Peyer's patch (tissue), 4 donors: ENCODE data around the gene DCST1. TPM values are rescaled to one million over a fixed set of nuclear protein-coding genes. Genes with fewer than 3 reads are reported as not detected.
A peak's percentile ranks its signal among the peaks of the same experiment; 100 is the strongest.
"Not testable (repeated sequence)": the region's sequence is repeated elsewhere in the genome, so short reads cannot be mapped to it uniquely, and the experiment has no call there.

Experiments used
- DNase-seq, 3 donors: peaks; one replicate each; pipeline ENCODE4 v3.0.0-alpha.2; 2017 to 2019
- H3K27ac ChIP-seq, 4 donors: fragments of 200-600 bp; sonication (generic); one replicate each; pipeline ENCODE4 v1.5.1; 2016 to 2019
- H3K27me3 ChIP-seq, 2 donors: fragments of 200-600 bp; sonication (generic); one replicate each; pipeline ENCODE4 v1.5.1; 2019
- H3K36me3 ChIP-seq, 3 donors: fragments of 200-600 bp; sonication (generic); one replicate each; pipeline ENCODE4 v1.5.1; 2016 to 2019
- H3K4me1 ChIP-seq, 4 donors: fragments of 200-600 bp; sonication (generic); one replicate each; pipeline ENCODE4 v1.5.1; 2016 to 2019
- H3K4me3 ChIP-seq, 4 donors: fragments of 200-600 bp; sonication (generic); 1 replicate in 3 of 4; 2 replicates in 1 of 4; pipeline ENCODE4 v1.5.1; 2016 to 2019; ENCODE audit warnings: mild to moderate bottlenecking in 1 of 4
- H3K9me3 ChIP-seq, 4 donors: fragments of 200-600 bp; sonication (generic); one replicate each; pipeline ENCODE4 v1.5.1; 2016 to 2019; ENCODE audit warnings: mild to moderate bottlenecking in 1 of 4
- CTCF ChIP-seq, 6 experiments: fragments of 450-650 bp in 4 of 6; fragments of 200-600 bp in 2 of 6; sonication (generic) in 1 of 6; IDR thresholded peaks; one replicate each; pipeline ENCODE4 v1.5.1; 2017 to 2019; ENCODE audit warnings: antibody characterized with exemption in 6 of 6, mild to moderate bottlenecking in 3 of 6, moderate library complexity in 1 of 6
- POLR2A ChIP-seq, 2 donors: fragments of 450-650 bp; IDR thresholded peaks; one replicate each; pipeline ENCODE4 v1.5.1; 2017; ENCODE audit warnings: antibody characterized with exemption in 2 of 2, mild to moderate bottlenecking in 2 of 2, moderate library complexity in 2 of 2
- total RNA-seq, 4 donors: library from RNA; depleted of rRNA; stranded (reverse); fragments of >200 nt; gene quantifications; one replicate each; pipeline ENCODE4 v1.1.0, GENCODE V29; 2016

The DCST1 gene, protein sequence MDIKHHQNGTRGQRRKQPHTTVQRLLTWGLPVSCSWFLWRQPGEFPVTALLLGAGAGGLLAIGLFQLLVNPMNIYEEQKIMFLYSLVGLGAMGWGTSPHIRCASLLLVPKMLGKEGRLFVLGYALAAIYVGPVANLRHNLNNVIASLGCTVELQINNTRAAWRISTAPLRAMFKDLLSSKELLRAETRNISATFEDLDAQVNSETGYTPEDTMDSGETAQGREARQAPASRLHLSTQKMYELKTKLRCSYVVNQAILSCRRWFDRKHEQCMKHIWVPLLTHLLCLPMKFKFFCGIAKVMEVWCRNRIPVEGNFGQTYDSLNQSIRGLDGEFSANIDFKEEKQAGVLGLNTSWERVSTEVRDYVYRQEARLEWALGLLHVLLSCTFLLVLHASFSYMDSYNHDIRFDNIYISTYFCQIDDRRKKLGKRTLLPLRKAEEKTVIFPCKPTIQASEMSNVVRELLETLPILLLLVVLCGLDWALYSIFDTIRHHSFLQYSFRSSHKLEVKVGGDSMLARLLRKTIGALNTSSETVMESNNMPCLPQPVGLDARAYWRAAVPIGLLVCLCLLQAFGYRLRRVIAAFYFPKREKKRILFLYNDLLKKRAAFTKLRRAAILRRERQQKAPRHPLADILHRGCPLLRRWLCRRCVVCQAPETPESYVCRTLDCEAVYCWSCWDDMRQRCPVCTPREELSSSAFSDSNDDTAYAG
- total RNA-seq: 1 to 10 TPM in 1 of 4 donors, under 1 TPM in 1, not detected in 2; 0.88 to 2.7 TPM

DNA sequence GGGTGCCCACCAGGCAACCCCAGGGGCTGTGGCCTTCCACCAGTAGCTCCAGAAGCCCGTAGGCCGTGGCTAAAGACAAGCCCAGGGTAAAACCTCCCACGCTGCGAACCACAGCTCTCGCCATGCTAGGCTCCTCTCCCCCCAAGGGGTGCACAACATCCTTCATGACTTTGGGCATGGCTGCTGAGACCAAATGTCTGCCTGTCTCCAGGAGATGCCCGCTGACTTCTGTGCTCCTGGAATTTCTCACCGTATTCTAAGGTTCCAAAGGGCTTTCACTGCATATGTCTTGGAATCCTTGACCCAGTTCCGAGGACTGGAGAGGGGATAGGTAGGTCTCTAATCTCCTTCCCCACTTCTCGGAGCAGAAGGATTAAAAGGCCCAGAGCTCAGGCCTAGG is at the start of gene DCST1, which contains the start of gene DCST2:
Gene DCST1, plus strand, starts transcription at position 301 of the 400 bp plus-strand sequence. CDS start 213 bp downstream, outside the sequence.
Gene DCST2, minus strand, starts transcription at position 258 of the 400 bp plus-strand sequence. Its CDS starts 80 bp downstream, at position 178.
- TF ChIP-seq POLR2A (IDR thresholded peaks at IDR 0.05) (no peak), CTCF (IDR thresholded peaks at IDR 0.05) (no peak)
- peaks cover 0 to 9% (median 3%) of the 10 kb centered on the region in 4 donors for H3K4me1 ChIP-seq
- H3K9me3 ChIP-seq: no peaks in the 10 kb centered on the region
- H3K4me3 ChIP-seq: no peak within 1 kb of the TSS
- no peak for DNase-seq
- no peak within 1 kb of the TSS for H3K27ac ChIP-seq
- no peaks in the 10 kb centered on the region for H3K36me3 ChIP-seq
- H3K27me3 ChIP-seq: no peaks in the 10 kb centered on the region

- DNase-seq, H3K9me3 ChIP-seq, H3K4me3 ChIP-seq, H3K27me3 ChIP-seq, H3K27ac ChIP-seq: not testable (repeated sequence)
- peaks cover 0 to 32% (median 0%) of the 10 kb centered on the region in 3 donors for H3K36me3 ChIP-seq
- H3K4me1 ChIP-seq: peaks cover 0 to 36% (median 9%) of the 10 kb centered on the region in 4 donors
These were observed 46.9 kb upstream of the DCST1 start for GRCh38 chr1:154986736-154987135.

DNA sequence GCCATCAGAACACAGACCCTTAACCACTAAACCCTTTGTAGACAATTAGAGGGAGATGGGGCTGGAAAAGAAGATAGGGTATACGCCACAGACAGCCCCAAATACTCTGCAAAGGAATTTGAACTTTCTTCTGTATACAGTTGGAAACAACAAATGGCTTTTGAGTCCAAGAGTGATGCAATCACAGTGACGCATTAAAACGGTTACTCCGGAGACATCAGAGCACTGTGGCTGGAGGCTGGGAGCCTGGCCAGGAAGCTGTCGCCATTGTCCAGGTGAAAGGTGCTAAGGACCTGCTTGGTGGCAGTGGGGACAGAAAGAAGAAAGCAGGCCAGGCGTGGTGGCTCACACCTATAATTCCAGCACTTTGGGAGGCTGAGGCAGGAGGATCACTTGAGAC is 46.3 kb upstream of the DCST1 start:
- no peaks in the 10 kb centered on the region for H3K27me3 ChIP-seq
- no peak overlapping the region for H3K4me3 ChIP-seq
- TF ChIP-seq CTCF (IDR thresholded peaks at IDR 0.05) (no peak), POLR2A (IDR thresholded peaks at IDR 0.05) (no peak)
- H3K27ac ChIP-seq: no peak overlapping the region
- peaks cover 0 to 33% (median 0%) of the 10 kb centered on the region in 3 donors for H3K36me3 ChIP-seq
- peaks cover 0 to 32% (median 8%) of the 10 kb centered on the region in 4 donors for H3K4me1 ChIP-seq
- no peaks in the 10 kb centered on the region for H3K9me3 ChIP-seq
- no peak for DNase-seq

DNA sequence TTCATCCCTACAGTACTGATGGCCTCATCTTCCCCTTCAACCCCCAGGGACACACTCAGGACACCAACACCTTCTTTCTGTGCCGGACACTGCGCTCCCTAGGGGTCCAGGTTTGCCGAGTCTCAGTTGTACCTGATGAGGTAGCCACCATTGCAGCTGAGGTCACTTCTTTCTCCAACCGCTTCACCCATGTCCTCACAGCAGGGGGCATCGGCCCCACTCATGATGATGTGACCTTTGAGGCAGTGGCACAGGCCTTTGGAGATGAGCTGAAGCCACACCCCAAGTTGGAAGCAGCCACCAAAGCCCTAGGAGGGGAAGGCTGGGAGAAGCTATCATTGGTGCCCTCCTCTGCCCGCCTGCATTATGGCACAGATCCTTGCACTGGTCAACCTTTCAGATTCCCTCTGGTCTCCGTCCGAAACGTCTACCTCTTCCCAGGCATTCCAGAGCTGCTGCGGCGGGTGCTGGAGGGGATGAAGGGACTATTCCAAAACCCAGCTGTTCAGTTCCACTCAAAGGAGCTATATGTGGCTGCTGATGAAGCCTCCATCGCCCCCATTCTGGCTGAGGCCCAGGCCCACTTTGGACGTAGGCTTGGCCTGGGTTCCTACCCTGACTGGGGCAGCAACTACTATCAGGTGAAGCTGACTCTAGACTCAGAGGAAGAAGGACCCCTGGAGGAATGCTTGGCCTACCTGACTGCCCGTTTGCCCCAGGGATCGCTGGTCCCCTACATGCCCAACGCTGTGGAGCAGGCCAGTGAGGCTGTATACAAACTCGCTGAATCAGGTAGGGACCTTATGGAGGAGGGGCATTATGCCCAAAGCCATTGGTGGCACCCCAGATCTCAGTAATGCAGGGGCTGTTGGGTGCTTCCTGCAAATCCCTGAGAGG is 45.3 kb upstream of the DCST1 start:
- no peaks in the 10 kb centered on the region for H3K9me3 ChIP-seq
- peaks cover 0 to 27% (median 7%) of the 10 kb centered on the region in 4 donors for H3K4me1 ChIP-seq
- peak overlapping the region in 1 of 4 donors; percentile 46 for H3K27ac ChIP-seq
- TF ChIP-seq CTCF (IDR thresholded peaks at IDR 0.05) (peak in 1 of 6 experiments; percentile 4), POLR2A (IDR thresholded peaks at IDR 0.05) (no peak)
- no peak for DNase-seq
- H3K27me3 ChIP-seq: no peaks in the 10 kb centered on the region
- H3K36me3 ChIP-seq: peaks cover 0 to 33% (median 0%) of the 10 kb centered on the region in 3 donors
- H3K4me3 ChIP-seq: no peak overlapping the region

GRCh38 chr1:154989195-154989860 is 44.3 kb upstream of the DCST1 start:
- Histone ChIP-seq H3K36me3 (peaks cover 0 to 33% (median 0%) of the 10 kb centered on the region in 3 donors), H3K9me3 (no peaks in the 10 kb centered on the region), H3K4me1 (peaks cover 0 to 18% (median 0%) of the 10 kb centered on the region in 4 donors), H3K27ac (peak overlapping the region in 2 of 4 donors; percentile 13 to 46), H3K27me3 (no peaks in the 10 kb centered on the region), H3K4me3 (no peak overlapping the region)
- peak in 2 of 3 donors; percentile 66 to 68 for DNase-seq
- TF ChIP-seq POLR2A (IDR thresholded peaks at IDR 0.05) (no peak), CTCF (IDR thresholded peaks at IDR 0.05) (no peak)
